HG03439 (cell line): ENCODE results near the gene VSIG2.

Source experiments
- ATAC-seq: cut with Tn5 transposase; IDR thresholded peaks from one replicate; pipeline ENCODE4 v1.9.1; 2021; ENCODE audit warnings: mild to moderate bottlenecking, moderate library complexity; ENCODE audit not compliant: unreplicated experiment

The VSIG2 gene

DNA sequence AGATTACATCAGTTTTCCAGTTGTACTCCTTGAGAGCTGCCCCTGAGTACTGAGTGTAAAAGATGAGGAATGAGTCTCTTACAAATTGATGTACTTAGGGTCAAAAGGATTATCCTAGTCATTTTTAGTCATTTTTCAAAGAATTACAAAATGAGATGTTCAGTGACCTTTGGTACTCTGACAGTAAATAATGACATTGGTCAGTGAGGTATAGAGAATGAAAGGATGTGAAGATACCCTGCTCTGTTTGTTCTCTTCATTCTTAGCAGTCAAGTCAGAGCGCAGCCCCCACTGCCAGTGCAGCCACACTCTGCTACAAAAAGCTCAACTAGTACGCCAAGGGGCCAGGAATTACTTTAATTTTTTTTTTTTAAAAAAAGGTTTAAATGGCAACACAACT lies 14.1 kb upstream of the VSIG2 start:
- no peak for ATAC-seq

DNA sequence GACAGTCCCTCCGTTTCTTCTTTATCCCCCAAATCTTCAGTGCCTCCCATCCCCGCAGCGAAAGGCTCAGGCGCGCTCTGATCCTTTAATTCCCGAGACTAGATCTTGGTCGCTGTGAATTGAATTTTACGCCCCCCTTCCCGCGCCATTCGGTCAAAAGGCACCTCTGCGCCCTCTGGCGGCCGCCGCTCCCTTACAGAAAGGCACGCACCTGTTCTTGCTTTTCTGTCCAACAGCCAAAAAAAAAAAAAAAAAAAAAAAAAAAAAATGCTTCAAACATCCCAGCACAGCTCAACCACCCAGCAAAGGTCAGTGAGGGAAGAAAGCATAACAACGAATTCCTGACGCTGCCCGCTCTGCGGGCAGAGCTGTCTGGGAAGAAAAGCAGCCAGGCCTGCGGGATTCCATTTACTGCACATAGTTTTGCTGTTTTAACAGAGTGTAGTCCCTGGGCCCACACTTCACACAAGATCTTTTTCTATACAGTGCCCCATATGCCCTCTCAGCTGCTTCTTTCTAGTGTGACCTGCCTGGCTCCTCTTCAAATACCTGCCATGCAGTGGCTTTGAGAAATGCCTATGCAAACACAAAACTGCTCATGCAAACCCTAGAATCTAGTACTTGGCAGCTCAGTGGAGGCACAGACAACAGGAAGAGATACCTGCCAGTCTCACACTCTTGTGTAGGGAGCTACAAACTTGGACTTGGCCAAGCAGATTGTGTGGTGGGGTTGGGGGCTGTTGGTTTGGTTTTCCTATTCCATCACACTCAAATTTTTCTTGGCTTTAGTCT lies 11.3 kb upstream of the VSIG2 start:
- peak; percentile 25 for ATAC-seq

DNA sequence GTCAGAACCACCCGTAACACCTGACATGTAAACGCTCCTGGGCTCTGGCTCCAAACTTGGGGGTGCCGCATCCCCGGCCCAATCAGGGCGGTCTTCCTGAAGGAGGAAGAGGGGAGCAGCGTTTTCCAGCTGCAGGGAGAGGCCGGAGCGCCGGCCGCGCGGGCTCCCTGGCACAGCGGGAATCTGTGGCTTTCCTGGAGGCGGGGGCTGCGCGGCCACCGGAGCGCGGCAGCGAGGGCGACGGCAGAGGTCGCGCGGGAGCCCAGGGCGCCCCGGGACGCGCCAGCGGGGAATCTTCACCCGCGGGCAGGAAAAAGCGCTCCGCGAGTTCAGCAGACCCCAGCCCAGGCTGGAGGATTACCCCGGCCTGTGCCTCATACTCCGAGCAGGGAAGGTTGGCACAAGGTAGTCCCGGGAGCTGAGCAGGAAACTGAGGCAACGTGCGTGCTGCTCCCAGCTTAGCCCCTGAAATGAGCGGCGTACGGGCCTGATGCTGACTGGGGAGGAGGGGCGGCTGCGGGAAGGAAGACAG lies 10.6 kb upstream of the VSIG2 start:
- ATAC-seq = peak; percentile 20

DNA sequence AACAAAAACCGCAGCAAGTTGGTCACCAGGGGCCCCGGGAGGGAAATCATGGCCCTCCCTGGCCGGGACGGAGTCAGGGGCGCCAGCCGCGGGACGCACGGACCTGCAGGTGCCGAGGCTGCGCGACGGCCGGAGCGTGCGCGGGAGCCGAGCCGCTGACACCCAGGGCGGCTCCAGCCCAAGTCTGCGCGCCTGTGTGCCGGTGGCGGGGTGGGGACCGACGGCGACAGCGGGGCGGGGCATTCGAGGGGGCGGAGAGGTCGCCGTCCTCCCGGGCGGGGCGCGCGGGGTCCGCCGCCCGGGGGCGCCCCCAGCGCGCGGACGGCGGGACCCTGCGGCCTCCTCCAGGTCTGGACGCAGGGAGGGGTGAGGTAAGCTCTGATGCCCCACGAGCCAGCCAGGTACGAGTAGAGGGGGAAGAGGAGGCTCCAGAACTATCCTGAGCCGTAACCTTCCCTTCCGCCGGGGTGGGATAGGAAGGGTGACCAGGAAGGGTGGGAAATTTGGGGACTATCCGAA lies 10.1 kb upstream of the VSIG2 start, which contains the start of gene ESAM:
TSS of gene ESAM (minus strand) at position 186 of the 519 bp plus-strand sequence. CDS start at position 50, 136 bp downstream.
- ATAC-seq = peak; percentile 62

DNA sequence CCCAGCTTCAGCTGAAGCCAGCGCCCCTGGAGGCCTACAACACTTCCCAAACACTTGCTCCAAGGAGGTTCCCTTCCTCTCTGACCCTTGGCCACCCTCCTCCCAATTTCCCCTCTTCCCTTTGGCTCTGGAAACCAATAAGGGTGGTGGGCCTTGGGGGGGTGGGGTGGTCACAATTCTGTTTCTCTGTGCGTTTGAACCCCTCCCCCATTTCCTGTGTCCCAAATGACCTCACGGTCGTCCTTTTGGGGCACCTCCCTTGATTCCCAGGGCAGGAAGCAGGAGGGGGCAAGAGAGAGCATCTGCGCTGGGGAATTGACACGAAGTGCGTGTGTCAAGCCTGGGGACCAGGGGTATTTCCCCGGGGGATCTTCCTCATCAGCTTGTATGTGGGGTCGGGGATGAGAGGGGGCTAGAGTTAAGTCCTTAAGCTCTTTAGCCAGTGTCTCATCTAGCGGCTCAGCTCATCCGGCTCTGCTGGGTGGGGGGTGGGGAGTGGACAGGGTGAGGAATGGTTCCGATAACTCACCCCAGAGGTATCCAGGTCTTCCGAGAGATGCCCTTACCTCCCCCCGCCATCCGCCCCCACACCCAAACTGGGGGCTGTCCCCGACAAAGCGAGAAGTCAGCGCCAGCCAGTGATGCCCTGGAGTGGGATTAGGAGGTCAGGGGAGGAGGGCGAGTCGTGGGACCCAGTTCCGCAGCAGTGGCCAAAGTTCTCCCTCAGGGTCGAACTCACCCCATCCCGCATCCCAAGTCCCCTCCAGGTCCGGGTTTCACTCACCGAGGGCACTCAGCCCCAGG lies 9.4 kb upstream of the VSIG2 start:
- ATAC-seq = no peak

DNA sequence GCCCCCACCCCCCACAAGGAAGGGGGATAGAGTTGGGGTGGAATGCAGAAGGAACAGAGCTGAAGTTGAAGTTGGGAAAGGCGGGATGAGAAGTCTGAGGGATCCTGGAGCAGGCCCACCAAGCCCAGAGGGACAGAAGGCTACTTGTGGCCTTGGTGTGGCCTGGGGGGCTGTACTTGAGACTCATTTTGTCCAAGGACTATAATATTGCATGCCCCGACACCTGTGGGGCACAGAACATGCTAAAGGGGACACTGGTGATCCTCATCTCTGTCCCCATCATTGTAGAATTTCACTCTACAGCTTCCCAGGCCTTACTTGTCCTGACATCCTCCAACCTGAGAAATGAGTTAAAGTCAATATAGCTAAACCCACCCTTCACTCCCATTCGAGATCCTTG lies 8.8 kb upstream of the VSIG2 start:
- no peak for ATAC-seq

DNA sequence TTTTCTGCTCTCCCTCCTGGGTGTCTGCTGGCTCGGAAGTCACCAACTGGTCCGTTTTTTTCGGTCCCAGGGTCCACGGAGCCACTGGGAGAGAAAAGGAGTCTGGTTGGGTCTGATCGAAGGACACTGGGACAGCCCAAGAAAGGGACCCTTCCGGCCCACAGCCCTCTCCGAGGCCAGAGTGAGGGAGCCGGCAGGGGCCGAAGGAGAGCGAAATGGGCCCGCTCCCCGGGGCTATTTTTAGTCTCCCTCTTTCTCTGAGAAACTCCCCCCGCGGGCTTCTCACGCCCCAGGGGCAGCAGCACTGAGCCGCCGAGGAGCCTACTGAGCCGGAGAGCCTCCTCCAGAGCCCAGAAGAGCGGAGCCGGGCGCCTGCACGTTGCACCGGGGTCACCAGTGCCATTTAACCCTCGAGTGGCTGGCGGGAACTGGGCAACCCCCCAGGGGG lies 8.2 kb upstream of the VSIG2 start:
- ATAC-seq = no peak

DNA sequence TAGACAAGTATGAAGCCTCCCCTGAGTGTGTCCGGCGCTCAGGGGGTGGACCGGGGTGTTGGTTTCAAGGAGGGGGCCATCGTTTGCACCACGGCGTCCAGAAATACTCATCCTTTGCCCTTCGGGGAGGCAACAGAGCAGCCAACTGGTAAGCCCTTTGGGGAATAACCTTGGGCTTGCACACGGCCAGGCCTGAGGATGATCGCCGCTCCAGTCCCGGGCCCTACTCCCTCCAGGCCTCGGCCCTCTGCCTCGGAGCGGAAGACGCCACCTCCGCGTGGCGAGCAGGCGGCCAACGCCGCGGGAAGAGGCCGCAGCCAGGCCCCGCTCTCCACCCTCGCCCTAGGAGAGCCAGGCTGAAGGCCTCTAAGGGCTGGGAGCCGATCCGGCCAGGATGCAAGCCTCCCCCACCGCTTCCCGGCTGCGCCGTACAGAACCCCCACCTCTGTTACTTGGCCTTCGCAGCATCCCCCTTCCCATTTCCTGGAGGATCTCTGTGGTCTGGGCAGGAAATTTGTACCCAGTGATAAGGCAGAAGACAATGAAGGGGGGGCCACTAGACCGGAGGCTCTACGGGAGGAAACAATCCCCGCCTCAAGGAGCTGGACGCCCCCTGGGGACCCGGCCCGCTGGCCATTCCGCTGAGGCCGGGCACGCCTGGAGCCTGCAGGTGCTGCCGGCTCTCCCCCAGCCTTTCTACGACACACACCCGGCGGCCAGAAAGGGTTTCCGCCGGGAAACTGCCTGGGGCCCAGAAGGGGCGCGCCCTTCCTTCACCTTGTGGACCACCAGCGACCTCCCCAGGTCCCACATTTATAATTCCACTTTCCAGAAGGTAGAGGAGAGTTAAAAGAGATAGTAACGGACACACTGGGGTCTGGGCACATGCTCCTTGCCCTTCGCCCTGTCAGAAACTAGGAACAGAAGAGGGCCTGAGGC lies 7.5 kb upstream of the VSIG2 start:
- no peak for ATAC-seq

DNA sequence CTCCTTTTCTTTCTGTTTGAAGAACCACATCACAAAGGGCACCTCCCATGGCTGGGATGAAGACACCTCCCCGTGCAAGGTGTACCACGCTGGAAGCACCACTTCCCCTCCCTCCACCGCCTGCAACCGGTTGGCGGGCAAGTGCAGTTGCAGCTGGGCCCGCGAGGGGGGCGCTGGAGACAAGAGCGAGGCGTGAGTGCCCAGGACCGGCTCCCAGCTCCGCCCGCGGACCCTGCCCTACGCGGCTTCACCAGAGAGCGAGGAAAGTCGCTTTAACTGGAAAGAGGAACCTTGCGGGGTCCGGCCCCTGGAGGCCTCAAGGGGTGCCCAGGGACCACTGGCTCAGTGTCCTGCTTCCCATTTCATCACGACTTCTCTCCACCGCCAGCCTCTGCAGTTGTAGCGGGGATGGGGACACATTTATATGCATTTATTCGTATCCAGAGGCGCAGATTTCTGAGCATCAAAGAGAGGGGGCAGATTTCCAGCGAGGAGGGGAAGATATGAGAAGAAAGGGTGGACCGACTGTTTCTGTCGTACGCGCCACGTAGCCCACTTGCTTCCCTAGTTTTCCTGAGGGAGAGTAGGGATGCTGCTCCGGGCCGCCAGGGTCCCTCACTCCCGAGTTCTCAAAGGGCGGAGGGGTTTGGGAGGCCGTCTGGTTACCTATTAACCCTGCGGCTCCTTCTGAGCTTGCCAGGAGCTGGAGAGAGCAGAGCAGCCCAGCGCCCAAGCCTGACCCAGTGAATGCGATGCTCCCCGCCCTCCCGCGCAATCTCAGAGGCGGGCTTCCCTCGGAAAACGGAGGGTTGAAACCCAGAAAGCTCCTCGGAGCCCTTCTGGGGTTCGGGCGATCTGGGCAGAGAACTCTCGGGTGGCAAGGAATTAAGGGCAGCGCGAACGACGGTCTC lies 6.6 kb upstream of the VSIG2 start:
- peak; percentile 39 for ATAC-seq

DNA sequence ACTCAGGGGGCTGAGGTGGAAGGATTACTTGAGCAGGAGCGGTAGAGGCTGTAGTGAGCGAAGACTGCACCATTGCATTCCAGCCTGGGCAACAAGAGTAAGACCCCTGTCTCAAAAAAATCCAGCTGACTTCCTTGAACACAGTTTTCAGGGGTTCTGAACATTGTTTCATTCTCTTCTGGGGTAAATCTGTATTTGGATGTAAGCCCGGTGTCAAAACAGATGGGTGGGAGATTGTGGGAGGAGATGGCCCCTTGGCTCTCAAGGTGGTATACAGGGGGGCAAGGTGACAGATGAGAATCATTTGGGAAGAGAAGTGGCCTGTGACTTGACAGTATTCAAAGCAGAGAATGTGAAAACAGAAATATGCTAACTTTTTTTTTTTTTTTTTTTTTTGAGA lies 5.3 kb upstream of the VSIG2 start:
- ATAC-seq = no peak

DNA sequence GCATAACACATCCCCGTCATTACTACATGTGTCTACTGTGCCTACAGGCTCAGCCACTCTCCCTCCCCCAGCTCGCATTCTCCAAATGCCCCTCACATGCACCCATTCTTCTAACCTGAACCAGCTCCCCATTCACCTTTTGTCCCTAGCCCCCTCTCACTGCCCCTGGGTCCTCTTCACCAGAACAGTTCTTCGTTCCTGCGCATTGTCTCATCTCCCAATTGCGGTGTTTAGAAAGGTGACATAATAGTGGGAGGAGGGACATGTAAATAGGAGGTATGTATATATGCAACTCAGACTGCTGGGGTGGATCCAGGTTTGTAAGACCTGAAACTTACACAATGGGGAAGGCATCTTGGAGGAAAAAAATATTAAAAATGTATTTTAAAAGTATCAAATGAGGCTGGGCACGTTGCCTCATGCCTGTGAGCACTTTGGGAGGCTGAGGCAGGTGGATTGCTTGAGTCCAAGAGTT lies 4.7 kb upstream of the VSIG2 start:
- ATAC-seq = no peak

DNA sequence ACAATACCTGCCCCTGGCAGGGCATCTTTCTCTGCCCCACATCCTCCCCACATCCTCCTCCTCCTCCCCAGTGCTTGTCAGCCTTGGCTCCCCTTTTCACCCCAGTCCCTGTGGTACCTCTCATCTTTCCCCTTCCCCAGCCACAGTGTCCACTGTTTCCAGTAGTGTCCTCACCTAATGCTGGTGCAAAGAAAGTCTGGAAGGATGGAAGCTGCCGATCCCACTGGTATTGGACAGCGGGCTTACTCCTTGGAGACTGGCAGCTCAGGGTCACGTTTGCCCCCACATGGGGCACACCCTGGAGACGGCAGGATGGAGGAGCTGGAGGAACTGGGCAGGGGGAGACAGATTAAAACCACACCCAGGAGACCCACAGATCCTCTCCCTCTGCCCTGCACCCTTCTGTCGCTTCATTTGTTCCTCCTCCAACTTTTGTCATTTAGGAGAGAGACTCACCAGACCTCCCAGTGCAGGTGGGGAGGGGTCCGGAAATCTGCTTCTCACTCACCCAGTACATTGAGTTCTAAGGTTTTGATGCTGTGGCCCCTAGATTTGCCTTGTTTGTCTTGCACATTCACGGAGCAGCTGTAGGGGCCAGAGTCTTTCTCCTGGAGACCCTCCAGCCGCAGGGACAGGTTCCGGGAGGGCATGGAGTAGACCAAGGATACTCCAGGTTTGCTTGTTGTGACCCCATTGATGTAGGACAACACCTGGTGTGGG lies 4.1 kb upstream of the VSIG2 start:
- no peak for ATAC-seq

DNA sequence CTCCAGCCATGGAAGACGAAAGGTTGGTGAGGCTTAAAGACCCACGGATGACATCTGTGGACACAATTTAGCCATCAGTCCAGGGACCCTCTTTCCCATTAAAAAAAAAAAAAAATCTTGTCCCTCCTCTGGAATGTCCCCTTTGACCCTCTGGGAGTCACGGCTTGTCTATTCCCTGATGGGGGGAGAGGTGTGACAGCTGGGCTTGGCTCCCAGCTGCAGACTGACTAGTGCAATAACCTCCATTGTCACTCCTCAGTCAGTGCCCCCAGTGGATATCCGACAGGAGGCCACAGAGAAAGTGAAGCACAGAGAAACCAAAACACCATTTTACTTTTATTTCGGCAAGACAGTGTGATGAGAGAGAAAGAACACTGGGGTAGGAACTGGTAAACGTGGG lies 2.7 kb upstream of the VSIG2 start:
- ATAC-seq = no peak

DNA sequence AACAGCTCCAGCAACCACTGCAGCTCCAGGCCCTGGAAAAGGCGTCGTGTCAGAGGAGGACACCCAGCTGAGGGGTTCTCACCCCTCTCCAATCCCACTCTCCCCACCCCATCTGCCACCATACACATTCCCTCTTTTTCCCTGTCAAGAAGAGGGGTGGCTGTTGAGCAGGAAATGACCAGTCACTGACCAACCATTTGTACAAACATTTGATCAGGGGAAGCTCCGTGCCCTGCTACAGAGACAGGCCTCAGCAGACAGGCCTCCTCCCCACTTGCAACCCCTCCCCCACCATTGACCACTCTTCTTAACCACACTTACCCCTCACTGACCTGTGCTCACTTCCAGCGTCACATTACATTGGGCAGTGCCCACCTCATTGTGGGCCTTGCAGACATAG lies 2.3 kb upstream of the VSIG2 start:
- ATAC-seq = no peak

DNA sequence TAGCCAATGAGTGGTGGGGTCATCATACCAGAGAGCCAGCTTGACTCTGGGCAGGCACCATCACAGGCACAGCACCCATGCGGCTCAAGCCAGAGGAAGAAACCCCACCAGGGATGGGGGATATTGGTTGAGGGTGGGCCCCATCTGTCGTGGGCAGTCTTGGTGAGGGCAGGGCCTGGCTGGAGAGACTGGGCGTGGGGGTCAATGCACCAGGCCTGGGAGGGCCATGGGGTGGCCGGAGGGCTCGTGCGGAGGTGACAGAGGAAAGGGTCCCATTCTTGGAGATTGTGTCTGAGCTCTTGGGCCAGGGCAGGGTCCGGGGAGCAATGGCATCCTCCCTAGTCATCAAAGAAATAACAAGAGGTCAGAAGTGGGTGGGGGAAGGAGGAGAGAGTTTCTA lies 1.6 kb upstream of the VSIG2 start:
- no peak for ATAC-seq

DNA sequence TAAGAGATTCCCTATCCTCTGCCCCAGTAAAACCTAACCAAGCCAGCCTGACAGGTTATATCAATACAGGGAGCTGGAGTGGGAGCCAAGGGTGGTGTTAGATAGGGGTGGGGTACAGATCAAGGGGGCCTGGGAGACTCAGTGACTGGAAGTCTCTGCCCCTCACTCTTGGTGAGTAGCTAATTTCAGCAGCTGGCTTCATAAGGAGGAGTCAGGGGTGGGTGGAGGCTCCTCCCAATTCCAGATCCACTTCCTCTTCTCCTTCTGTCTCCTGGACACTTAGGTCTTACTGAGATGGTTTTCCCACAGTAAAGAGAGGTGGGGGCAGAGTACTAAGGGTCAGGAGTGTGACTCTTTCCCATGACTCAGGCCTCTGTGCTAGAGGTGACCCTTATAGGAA lies 1.1 kb upstream of the VSIG2 start:
- ATAC-seq = no peak

DNA sequence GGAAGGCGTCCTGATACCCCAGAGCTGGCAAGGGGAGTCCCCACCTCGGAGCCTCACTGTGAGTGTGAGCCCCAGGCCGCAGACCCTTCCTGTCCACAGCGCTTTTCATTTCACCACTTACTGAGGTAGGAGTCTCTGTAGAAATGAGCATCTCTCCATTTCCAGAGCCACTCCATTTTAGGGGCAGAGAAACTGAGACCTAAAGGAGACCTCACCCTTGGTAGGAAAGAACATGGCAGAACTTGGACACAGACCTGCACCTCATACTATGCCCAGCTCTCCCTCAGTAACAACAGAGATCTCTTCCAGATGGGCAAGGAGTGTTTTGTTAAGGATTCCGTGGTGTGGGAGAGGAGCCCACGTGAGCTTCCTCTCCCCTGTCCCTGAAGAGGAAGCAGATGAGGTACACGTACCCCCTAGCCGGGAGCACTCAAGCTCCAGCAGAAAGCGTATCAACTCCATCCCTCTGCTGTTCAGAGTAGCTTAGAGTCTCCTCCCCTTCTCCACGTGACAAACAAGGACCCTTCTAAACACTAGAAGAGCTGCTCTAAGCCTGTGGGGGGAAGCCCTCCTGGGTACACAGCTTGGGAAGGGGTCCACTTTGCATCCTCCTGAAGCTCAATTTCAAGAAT lies 532 bp upstream of the VSIG2 start:
- ATAC-seq = no peak

DNA sequence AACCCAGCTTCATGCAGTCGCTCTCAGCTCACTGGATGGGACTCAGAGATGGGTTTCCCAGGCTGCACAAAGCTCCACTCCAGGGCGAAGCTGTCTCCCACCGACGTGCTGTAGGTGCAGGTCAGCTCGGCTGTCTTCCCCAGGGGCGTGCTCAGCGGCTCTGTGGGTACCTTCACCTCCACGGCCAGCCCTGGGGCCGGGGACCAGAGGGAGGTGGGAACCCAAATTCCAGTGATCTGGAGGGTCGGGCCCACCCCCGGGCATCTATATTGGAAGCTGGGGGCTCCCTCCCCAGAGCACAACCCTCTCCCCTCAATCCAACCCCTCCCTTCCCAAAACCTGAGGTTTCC lies 689 bp downstream of the VSIG2 start:
- ATAC-seq = no peak
